GM12875 (cell line): ENCODE data around the gene MAT2A.
"Not testable (repeated sequence)": the region's sequence is repeated elsewhere in the genome, so short reads cannot be mapped to it uniquely, and the experiment has no call there.

Experiments used
- H3K4me3 ChIP-seq: one replicate; pipeline ENCODE4 v1.5.1; 2011; ENCODE audit warnings: low read depth, low read length, control low read depth
- TF ChIP-seq, protein P1 (sequence below): IDR thresholded peaks from 2 replicates; pipeline ENCODE4 v1.5.1; 2011; ENCODE audit warnings: low read depth, mild to moderate bottlenecking, control low read depth, inconsistent platforms, low read length, moderate library complexity, borderline replicate concordance; ENCODE audit not compliant: insufficient read depth

Gene MAT2A

DNA sequence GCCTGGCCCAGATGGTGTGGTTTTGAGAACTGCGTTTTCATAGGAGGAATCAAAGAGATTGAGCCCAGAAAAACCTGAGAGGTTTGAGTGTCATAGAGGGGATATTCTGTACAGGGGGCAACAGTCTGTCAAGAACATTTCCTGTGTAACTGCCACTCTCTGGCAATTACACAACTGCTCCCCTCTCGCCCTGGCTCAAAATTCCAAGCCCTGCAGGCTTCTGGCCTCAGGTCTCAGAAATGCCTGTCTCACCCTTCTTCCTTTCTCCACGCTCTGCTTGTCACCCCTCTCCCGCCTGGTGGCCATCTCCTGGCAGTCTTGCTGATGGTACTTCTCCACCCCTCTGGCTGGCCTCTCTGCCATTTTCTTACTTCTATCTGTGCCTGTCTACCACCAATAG lies 49.3 kb downstream of the MAT2A start:
- H3K4me3 ChIP-seq = no peak overlapping the region
- TF ChIP-seq, protein P1, sequence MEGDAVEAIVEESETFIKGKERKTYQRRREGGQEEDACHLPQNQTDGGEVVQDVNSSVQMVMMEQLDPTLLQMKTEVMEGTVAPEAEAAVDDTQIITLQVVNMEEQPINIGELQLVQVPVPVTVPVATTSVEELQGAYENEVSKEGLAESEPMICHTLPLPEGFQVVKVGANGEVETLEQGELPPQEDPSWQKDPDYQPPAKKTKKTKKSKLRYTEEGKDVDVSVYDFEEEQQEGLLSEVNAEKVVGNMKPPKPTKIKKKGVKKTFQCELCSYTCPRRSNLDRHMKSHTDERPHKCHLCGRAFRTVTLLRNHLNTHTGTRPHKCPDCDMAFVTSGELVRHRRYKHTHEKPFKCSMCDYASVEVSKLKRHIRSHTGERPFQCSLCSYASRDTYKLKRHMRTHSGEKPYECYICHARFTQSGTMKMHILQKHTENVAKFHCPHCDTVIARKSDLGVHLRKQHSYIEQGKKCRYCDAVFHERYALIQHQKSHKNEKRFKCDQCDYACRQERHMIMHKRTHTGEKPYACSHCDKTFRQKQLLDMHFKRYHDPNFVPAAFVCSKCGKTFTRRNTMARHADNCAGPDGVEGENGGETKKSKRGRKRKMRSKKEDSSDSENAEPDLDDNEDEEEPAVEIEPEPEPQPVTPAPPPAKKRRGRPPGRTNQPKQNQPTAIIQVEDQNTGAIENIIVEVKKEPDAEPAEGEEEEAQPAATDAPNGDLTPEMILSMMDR = no peak

DNA sequence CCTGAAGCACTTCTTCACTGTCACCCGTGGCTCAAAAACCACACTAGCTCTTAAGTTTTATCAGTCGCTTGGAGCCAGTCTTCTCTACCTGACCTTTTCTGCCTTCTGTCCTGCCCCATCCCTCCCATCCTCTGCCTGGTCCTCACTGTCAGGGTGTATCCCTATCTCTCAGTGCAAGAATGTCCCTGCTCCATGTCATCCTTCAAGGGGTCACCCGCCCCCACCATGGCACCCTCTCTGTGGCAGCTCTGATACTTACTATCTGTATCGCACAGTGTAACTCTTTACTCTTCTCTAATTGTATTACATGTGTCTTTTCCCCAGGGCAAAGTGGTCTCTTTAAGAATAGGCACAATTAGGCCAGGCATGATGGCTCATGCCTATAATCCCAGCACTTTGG lies 49.7 kb downstream of the MAT2A start:
- TF ChIP-seq, protein P1 = no peak
- no peak overlapping the region for H3K4me3 ChIP-seq

DNA sequence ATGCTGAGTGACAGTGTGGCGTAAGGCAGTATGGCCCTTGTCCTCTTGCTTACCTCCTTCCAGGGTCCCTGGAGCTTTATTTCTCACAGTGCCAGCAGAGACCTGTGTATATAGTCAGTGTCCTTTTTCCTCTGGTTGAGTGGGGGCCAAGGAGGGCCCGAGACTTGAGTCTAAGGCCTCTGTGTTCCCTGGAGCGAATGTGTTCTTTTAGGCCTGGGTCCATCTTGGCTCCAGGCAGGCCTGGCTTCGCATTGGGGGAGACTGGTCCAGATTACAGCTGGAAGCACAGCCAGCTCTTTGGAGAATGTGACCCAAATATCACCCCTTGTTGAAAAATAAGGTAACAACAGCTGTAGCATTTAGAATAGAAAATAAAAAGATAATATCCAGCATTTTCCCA lies 50.2 kb downstream of the MAT2A start:
- TF ChIP-seq, protein P1 = no peak
- H3K4me3 ChIP-seq = no peak overlapping the region

DNA sequence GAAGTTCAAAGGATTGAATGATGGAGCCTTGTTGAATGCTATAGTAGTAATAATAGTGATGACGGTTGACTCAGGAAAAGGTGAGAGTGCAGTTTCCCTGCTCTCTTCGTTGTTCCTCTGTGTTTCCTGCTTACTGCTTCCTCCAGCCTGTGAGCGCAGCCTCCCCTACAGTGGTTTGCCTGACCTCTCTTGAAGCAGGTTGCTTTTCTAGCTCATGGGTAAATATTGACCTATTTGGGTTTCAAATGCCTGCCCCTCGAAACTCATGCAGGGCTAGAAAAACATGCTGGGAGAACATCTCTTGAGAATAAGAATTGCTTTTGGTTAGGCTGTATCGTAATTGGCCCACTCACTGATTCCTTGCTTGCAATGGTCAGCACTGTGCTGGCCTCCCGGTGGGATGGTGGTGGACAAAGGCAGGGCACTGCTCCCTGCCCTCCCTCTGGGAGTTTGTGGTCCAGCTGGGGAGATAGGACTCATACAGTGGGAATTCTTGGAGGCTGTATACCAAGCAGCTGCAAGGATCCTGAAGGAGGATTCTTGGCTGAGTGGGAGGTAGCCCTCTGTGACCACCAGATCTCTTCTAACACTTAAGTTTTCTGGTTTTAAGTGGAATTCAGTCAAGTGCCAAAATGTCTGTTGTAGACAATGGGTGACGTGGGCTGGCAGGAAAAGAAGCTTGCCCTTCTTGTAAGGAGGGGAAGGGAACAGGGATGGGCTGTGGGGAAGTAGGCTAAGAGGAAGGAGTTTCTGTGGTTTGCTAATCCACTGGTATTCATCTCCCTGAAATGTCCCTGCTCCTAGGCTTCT lies 51.2 kb downstream of the MAT2A start:
- H3K4me3 ChIP-seq = no peak overlapping the region
- TF ChIP-seq, protein P1 = no peak

DNA sequence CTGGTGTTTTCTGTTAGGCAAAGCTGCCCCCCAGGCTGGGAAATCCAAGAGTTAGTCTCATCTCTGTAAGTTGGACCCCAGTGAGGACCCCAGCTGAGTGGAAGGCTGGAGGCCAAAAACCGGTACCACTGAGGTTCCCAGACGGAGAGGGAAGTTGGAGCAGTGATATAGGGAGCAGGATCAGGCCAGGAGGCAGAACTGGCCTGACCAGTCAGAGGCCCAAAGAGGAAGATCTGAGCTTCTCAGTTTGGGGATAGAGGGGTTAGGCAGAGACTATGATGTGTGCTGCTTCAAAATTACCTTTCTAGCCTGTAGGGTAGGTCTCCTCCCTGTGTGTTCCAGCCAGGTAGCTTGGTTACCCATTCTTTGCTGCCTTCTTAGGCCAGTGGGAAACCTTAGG lies 52.0 kb downstream of the MAT2A start:
- TF ChIP-seq, protein P1 = no peak
- H3K4me3 ChIP-seq = no peak overlapping the region

DNA sequence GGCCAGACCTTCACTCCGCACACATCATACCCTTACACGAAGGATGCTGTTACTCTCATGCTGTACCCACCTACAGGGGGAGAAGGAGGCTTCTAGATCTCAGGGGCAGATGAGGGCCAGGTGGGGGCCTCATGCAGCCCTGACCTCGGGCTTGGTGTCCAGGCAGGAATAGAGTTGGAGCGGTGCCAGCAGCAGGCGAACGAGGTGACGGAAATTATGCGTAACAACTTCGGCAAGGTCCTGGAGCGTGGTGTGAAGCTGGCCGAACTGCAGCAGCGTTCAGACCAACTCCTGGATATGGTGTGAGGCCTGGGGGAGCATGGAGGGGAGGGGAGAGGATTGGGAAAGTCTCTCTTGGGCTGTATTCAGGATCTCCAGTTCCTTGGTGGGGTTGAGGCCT lies 52.6 kb downstream of the MAT2A start:
- H3K4me3 ChIP-seq = no peak overlapping the region
- TF ChIP-seq, protein P1 = no peak

DNA sequence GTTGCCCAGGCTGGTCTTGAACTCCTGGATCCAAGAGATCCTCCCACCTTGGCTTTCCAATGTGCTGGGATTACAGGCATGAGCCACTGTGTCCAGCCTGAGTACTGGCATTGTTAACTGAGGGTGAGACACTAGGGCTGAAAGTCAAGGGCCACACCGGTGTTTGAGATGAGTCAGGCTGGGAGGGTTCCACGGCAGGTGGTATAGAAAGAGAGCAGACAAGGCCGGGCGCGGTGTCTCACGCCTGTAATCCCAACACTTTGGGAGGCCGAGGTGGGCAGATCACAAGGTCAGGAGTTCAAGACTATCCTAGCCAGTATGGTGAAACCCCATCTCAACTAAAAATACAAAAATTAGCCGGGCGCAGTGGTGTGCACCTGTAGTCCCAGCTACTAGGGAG lies 53.3 kb downstream of the MAT2A start:
- H3K4me3 ChIP-seq = not testable (repeated sequence)
